ENCODE results near the gene SNX25.

SNX25 gene

DNA sequence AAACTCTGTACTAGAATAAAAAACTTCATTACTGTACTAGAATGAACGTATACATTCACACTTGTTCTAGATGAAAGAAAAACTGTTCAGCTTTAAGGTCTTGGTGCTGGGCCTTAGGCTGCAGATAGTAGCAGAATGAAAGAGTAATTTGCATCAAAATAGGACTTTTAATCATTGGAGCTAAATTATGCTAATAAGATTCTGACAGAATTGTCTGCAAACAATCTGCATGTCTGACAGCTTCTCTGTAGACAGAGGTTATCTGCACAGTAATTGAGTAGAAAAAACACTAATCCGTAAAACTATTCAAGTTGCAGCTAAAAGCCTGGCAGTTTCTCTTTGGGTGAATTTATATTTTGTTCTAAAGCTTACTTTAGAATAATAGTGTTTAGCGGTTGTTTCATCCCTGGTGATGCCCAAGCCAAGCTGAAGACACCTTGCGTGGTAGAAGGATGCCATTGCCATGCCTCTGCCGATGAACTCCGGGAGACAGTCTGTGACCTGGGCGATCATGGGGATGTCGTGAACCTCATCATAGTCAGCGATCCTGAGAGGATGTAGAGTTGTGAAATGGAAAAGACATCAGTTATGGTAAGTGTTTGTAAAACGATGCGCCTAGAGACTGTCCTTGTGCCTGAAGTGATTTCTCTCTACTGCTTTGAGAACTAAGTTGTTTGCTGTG lies 161.0 kb downstream of the SNX25 start:
- TF ChIP-seq ELF4 (IDR thresholded peaks at IDR 0.05): no peak
- TF ChIP-seq, protein P1, sequence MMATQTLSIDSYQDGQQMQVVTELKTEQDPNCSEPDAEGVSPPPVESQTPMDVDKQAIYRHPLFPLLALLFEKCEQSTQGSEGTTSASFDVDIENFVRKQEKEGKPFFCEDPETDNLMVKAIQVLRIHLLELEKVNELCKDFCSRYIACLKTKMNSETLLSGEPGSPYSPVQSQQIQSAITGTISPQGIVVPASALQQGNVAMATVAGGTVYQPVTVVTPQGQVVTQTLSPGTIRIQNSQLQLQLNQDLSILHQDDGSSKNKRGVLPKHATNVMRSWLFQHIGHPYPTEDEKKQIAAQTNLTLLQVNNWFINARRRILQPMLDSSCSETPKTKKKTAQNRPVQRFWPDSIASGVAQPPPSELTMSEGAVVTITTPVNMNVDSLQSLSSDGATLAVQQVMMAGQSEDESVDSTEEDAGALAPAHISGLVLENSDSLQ (IDR thresholded peaks at IDR 0.05): no peak
- TF ChIP-seq FOXA1 (IDR thresholded peaks at IDR 0.05): no peak
- TF ChIP-seq ZNF384 (IDR thresholded peaks at IDR 0.05): no peak
- TF ChIP-seq ARNT (IDR thresholded peaks at IDR 0.05): no peak
- no peak for TF ChIP-seq HDGF (IDR thresholded peaks at IDR 0.05; ENCODE audit: borderline replicate concordance)
- TF ChIP-seq TARDBP (IDR thresholded peaks at IDR 0.05): no peak
- no peak for TF ChIP-seq FOXM1 (IDR thresholded peaks at IDR 0.05; ENCODE audit: borderline replicate concordance)
- TF ChIP-seq CTBP1 (IDR thresholded peaks at IDR 0.05; ENCODE audit: borderline replicate concordance): no peak
- TF ChIP-seq BHLHE40 (IDR thresholded peaks at IDR 0.05; ENCODE audit: borderline replicate concordance): no peak
- no peak for TF ChIP-seq NFRKB (IDR thresholded peaks at IDR 0.05)
- no peak for TF ChIP-seq SP1 (IDR thresholded peaks at IDR 0.05)
- TF ChIP-seq SUZ12 (IDR thresholded peaks at IDR 0.05): no peak
- no peak for TF ChIP-seq FOXK2 (IDR thresholded peaks at IDR 0.05)
- no peak for TF ChIP-seq L3MBTL2 (conservative IDR thresholded peaks at IDR 0.05)
- TF ChIP-seq LEF1 (IDR thresholded peaks at IDR 0.05; ENCODE audit: borderline replicate concordance): no peak
- ChIA-PET CTCF (no interaction called here), POLR2A (no interaction called here)
- no peak for DNase-seq (ENCODE audit: extremely low spot score)

DNA sequence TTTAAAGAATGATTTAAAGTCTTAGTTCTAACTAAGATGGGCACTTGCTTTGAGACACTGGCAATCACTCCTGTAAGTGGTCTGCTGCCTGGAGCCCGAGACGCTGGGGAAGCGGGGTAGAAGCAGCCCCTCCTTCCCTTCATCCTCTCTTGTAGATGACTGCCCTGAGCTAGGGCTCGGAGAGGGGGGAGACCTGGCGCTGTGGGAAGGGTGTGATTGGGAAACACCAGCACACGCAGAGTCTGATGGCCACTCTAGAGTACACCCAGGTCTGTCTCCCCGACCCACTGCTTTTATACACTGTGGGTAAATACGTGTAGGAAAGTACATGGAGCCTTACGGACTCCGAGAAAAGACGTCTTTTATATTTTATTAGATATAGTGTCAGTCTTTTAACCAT lies 162.3 kb downstream of the SNX25 start:
- no peak for DNase-seq (ENCODE audit: extremely low spot score)
- TF ChIP-seq FOXK2 (IDR thresholded peaks at IDR 0.05): no peak
- TF ChIP-seq SP1 (IDR thresholded peaks at IDR 0.05): no peak
- TF ChIP-seq BHLHE40 (IDR thresholded peaks at IDR 0.05; ENCODE audit: borderline replicate concordance): no peak
- no peak for TF ChIP-seq ARNT (IDR thresholded peaks at IDR 0.05)
- TF ChIP-seq TARDBP (IDR thresholded peaks at IDR 0.05): no peak
- TF ChIP-seq NFRKB (IDR thresholded peaks at IDR 0.05): no peak
- TF ChIP-seq LEF1 (IDR thresholded peaks at IDR 0.05; ENCODE audit: borderline replicate concordance): no peak
- TF ChIP-seq L3MBTL2 (conservative IDR thresholded peaks at IDR 0.05): no peak
- TF ChIP-seq ZNF384 (IDR thresholded peaks at IDR 0.05): no peak
- TF ChIP-seq, protein P1 (IDR thresholded peaks at IDR 0.05): no peak
- no peak for TF ChIP-seq HDGF (IDR thresholded peaks at IDR 0.05; ENCODE audit: borderline replicate concordance)
- TF ChIP-seq FOXM1 (IDR thresholded peaks at IDR 0.05; ENCODE audit: borderline replicate concordance): no peak
- TF ChIP-seq FOXA1 (IDR thresholded peaks at IDR 0.05): no peak
- no peak for TF ChIP-seq ELF4 (IDR thresholded peaks at IDR 0.05)
- TF ChIP-seq CTBP1 (IDR thresholded peaks at IDR 0.05; ENCODE audit: borderline replicate concordance): no peak
- ChIA-PET POLR2A (no interaction called here), CTCF (no interaction called here)

DNA sequence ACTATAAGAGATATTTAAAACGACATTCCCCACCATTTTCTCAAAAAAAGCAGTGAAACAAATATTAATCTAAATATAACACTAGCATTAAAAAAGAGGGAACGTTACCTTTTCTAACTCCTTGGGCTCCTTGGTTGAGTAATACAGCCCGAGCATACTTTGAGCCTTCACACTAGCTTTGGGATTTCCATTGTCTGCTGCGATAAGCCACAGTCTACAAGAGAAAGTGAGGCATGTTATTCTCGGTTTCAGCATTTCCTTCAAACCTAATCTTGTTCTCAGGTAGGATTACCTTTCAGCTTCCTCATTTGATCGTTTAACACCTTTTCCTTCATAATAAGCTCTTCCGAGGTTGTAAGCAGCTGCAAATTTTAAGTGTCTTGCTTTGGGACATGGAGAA lies 164.6 kb downstream of the SNX25 start:
- CTCF ChIA-PET: no interaction called here

DNA sequence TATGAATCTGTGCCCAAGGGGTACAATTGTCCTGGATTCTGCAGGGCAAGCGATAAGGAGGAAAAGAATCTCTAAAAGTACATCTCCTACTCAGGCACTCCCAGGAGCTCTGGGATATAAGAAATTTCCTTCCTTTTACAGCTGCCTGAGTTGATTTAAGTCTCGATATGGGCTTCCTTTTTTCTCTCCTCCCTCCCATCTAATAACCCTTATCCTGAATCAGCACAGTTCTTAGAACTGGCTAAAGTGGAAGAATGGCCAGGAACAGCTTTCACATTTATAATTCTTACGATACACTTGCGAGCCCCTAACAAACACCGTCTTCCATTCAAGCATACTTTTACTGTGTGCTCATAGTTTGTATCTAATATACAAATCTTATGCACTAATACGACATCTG lies 165.2 kb downstream of the SNX25 start:
- no peak for DNase-seq (ENCODE audit: extremely low spot score)
- POLR2A ChIA-PET: no interaction called here
- CTCF ChIA-PET: no interaction called here
- TF ChIP-seq TARDBP (IDR thresholded peaks at IDR 0.05): no peak
- TF ChIP-seq FOXA1 (IDR thresholded peaks at IDR 0.05): no peak
- TF ChIP-seq, protein P1 (IDR thresholded peaks at IDR 0.05): no peak
- TF ChIP-seq CTBP1 (IDR thresholded peaks at IDR 0.05; ENCODE audit: borderline replicate concordance): no peak
- TF ChIP-seq ZNF384 (IDR thresholded peaks at IDR 0.05): no peak

More for the DNA sequence above, 164.6 kb downstream of the SNX25 start:
- TF ChIP-seq ELF4 (IDR thresholded peaks at IDR 0.05): no peak
- no peak for TF ChIP-seq LEF1 (IDR thresholded peaks at IDR 0.05; ENCODE audit: borderline replicate concordance)
- TF ChIP-seq SUZ12 (IDR thresholded peaks at IDR 0.05): no peak
- TF ChIP-seq CTBP1 (IDR thresholded peaks at IDR 0.05; ENCODE audit: borderline replicate concordance): no peak
- TF ChIP-seq ZNF384 (IDR thresholded peaks at IDR 0.05): no peak
- TF ChIP-seq L3MBTL2 (conservative IDR thresholded peaks at IDR 0.05): no peak
- no peak for TF ChIP-seq TARDBP (IDR thresholded peaks at IDR 0.05)
- TF ChIP-seq FOXA1 (IDR thresholded peaks at IDR 0.05): no peak
- TF ChIP-seq ARNT (IDR thresholded peaks at IDR 0.05): no peak
- no peak for DNase-seq (ENCODE audit: extremely low spot score)
- POLR2A ChIA-PET: no interaction called here

DNA sequence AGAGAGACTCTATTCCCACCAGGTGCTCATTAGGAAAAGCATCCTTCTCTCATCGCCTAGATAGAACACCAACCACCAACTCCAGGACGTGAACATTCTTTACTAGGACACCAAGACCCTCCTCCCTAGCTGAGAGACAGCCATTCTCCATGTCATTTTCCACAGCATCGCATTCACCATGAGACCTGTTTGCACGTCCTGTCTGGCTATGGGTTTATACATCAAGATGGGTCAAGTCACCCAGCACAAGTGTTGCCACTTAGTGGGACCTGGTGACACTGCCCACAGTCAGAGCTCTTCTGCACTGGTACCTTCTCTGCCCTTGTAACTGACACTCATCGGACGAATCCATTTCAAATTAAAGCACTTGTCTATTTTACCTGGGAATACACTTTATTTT lies 168.9 kb downstream of the SNX25 start:
- ChIA-PET CTCF (no interaction called here), POLR2A (interaction anchor here (2.1 kb wide), 1 partner anchor 18 kb away, joined by 11 read pairs; the partner anchor contains the start of genes ANKRD37 and LRP2BP)
- no peak for TF ChIP-seq SP1 (IDR thresholded peaks at IDR 0.05)
- no peak for TF ChIP-seq CTBP1 (IDR thresholded peaks at IDR 0.05; ENCODE audit: borderline replicate concordance)
- TF ChIP-seq SUZ12 (IDR thresholded peaks at IDR 0.05): no peak
- TF ChIP-seq BHLHE40 (IDR thresholded peaks at IDR 0.05; ENCODE audit: borderline replicate concordance): no peak
- TF ChIP-seq LEF1 (IDR thresholded peaks at IDR 0.05; ENCODE audit: borderline replicate concordance): no peak
- no peak for TF ChIP-seq L3MBTL2 (conservative IDR thresholded peaks at IDR 0.05)
- no peak for TF ChIP-seq FOXA1 (IDR thresholded peaks at IDR 0.05)
- TF ChIP-seq NFRKB (IDR thresholded peaks at IDR 0.05): no peak
- TF ChIP-seq FOXK2 (IDR thresholded peaks at IDR 0.05): no peak
- no peak for TF ChIP-seq FOXM1 (IDR thresholded peaks at IDR 0.05; ENCODE audit: borderline replicate concordance)
- no peak for TF ChIP-seq TARDBP (IDR thresholded peaks at IDR 0.05)
- DNase-seq (ENCODE audit: extremely low spot score): no peak

All from HEK293T (cell line).